C4-2B (cell line): ENCODE data around the gene RNF133.

ENCODE experiments used
- ZFX ChIP-seq: fragments of 450-650 bp; IDR thresholded peaks from 2 replicates; pipeline ENCODE4 v1.6.1; 2017
- TF ChIP-seq, protein P1 (sequence below): fragments of 450-650 bp; conservative IDR thresholded peaks from 2 replicates; pipeline ENCODE4 v1.5.1; 2017; ENCODE audit warnings: mild to moderate bottlenecking

DNA sequence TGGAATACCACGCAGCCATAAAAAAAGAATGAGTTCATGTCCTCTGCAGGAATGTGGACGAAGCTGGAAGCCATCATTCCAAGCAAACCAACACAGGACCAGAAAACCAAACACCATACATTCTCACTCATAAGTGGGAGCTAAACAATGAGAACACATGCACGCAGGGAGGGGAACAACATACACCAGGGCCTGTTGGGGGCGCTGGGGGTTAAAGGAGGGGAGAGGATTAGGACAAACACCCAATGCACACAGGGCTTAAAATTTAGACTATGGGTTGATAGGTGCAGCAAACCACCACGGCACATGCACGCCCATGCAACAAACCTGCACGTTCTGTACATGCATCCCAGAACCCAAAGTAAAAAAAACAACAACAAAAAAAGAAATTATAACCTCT lies 23.3 kb downstream of the RNF133 start:
- TF ChIP-seq, protein P1, sequence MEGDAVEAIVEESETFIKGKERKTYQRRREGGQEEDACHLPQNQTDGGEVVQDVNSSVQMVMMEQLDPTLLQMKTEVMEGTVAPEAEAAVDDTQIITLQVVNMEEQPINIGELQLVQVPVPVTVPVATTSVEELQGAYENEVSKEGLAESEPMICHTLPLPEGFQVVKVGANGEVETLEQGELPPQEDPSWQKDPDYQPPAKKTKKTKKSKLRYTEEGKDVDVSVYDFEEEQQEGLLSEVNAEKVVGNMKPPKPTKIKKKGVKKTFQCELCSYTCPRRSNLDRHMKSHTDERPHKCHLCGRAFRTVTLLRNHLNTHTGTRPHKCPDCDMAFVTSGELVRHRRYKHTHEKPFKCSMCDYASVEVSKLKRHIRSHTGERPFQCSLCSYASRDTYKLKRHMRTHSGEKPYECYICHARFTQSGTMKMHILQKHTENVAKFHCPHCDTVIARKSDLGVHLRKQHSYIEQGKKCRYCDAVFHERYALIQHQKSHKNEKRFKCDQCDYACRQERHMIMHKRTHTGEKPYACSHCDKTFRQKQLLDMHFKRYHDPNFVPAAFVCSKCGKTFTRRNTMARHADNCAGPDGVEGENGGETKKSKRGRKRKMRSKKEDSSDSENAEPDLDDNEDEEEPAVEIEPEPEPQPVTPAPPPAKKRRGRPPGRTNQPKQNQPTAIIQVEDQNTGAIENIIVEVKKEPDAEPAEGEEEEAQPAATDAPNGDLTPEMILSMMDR: no peak
- TF ChIP-seq ZFX: no peak
